HepG2 (cell line): ENCODE measurements around the gene CRYBB2. TPM values are rescaled to one million over a fixed set of nuclear protein-coding genes. Genes with fewer than 3 reads are reported as not detected.

Experiments
- ATAC-seq: fragments of 200-7000 bp; cut with Tn5 transposase; 3 replicates; pipeline ENCODE4 v1.9.1; 2020; ENCODE audit warnings: mild to moderate bottlenecking, moderate library complexity
- BruUV-seq: library from RNA; stranded (reverse); fragments of 400-500 nt; replicated peaks from 2 replicates; lab custom pipeline; 2021; lab: Mats Ljungman, UMichigan
- CTCF ChIA-PET: fragments of 300-600 bp; formaldehyde crosslinking; extraction: SDS; loops from one replicate; lab custom pipeline; 2021; ENCODE audit warnings: low total read pairs, inconsistent platforms, low intra/inter-chr PET ratio; lab: Yijun Ruan, JAX
- POLR2A ChIA-PET: fragments of 350-600 bp; sonication (Branson Sonifier 250); formaldehyde crosslinking; loops from one replicate; lab custom pipeline; 2020; ENCODE audit warnings: antibody characterized with exemption, inconsistent platforms; lab: Yijun Ruan, JAX
- DNase-seq: peaks from one replicate; pipeline ENCODE4 v3.0.0-alpha.2; 2015; ENCODE audit warnings: low spot score
- FAIRE-seq: peaks from 3 replicates; lab custom pipeline; 2011; peaks lifted over from hg19 to GRCh38; lab: Jason Lieb, UNC
- H2AFZ ChIP-seq: one replicate; pipeline ENCODE4 v1.6.1; 2011; ENCODE audit warnings: low read length, inconsistent platforms
- H3K27ac ChIP-seq: fragments of 300-600 bp; 3 replicates; pipeline ENCODE4 v1.8.0; 2011; ENCODE audit warnings: mixed run types, mild to moderate bottlenecking, mixed read lengths, low read length, inconsistent platforms; ENCODE audit not compliant: insufficient read depth; ENCODE audit errors: extremely low read length
- H3K27me3 ChIP-seq, 2 experiments: fragments of 200-600 bp in 1 of 2; 2 replicates in 1 of 2; 3 replicates in 1 of 2; pipeline versions ENCODE4 v1.6.0 to v1.8.0; 2011; ENCODE audit warnings: low read length in 2 of 2, mild to moderate bottlenecking in 2 of 2, moderate library complexity in 2 of 2, inconsistent platforms in 1 of 2; ENCODE audit not compliant: insufficient read depth in 2 of 2, control insufficient read depth in 1 of 2
- H3K36me3 ChIP-seq, 2 experiments: fragments of 200-600 bp in 1 of 2; replicated peaks in 1 of 2; 2 replicates in 1 of 2; 3 replicates in 1 of 2; pipeline versions ENCODE4 v1.5.1 to v1.8.0; 2011; ENCODE audit warnings: low read length in 2 of 2, inconsistent platforms in 1 of 2; ENCODE audit not compliant: insufficient read depth in 2 of 2, control insufficient read depth in 1 of 2
- H3K4me1 ChIP-seq: 2 replicates; pipeline ENCODE4 v1.5.1; 2012; ENCODE audit warnings: low read length, inconsistent platforms; ENCODE audit not compliant: insufficient read depth
- H3K4me2 ChIP-seq: 2 replicates; pipeline ENCODE4 v1.6.0; 2011; ENCODE audit warnings: low read depth, low read length, inconsistent platforms
- H3K4me3 ChIP-seq, 3 experiments: fragments of 200-600 bp in 1 of 3; sonication (generic), shearing (Covaris generic) in 1 of 3; replicated peaks in 1 of 3; 2 replicates each; pipeline ENCODE4 v1.5.1; 2011 to 2016; ENCODE audit warnings: low read length in 3 of 3, inconsistent platforms in 2 of 3, low read depth in 2 of 3, mild to moderate bottlenecking in 2 of 3, control low read depth in 1 of 3, mixed read lengths in 1 of 3; ENCODE audit not compliant: insufficient read depth in 1 of 3
- H3K79me2 ChIP-seq: one replicate; pipeline ENCODE4 v1.6.1; 2011; ENCODE audit warnings: low read length, inconsistent platforms; ENCODE audit not compliant: insufficient read depth
- H3K9ac ChIP-seq: 2 replicates; pipeline ENCODE4 v1.6.0; 2011; ENCODE audit warnings: mild to moderate bottlenecking, low read depth, low read length, inconsistent platforms; ENCODE audit not compliant: insufficient read depth
- H3K9me3 ChIP-seq: 2 replicates; pipeline ENCODE4 v1.5.1; 2012; ENCODE audit warnings: mild to moderate bottlenecking, low read length
- H4K20me1 ChIP-seq: 2 replicates; pipeline ENCODE4 v1.6.0; 2011; ENCODE audit warnings: inconsistent platforms, mild to moderate bottlenecking, low read length, moderate library complexity; ENCODE audit not compliant: insufficient read depth
- ATF4 ChIP-seq, 2 experiments: fragments of 450-650 bp in 1 of 2; sonication (generic) in 1 of 2; formaldehyde crosslinking; IDR thresholded peaks; 2 replicates each; pipeline versions ENCODE4 v1.5.0 to v1.8.0; 2020 to 2022; ENCODE audit warnings: mild to moderate bottlenecking in 1 of 2, missing genetic modification reagents in 1 of 2
- BHLHE40 ChIP-seq: IDR thresholded peaks from 2 replicates; pipeline ENCODE4 v1.6.1; 2011; ENCODE audit warnings: low read length, improper control_type of control experiment
- CREM ChIP-seq, 2 experiments: sonication (generic) in 1 of 2; formaldehyde crosslinking in 1 of 2; IDR thresholded peaks; 2 replicates each; pipeline versions ENCODE4 v1.4.0 to v1.6.1; 2016 to 2020; ENCODE audit warnings: antibody characterized with exemption in 1 of 2, mild to moderate bottlenecking in 1 of 2, missing genetic modification reagents in 1 of 2
- FOSL1 ChIP-seq: sonication (generic); formaldehyde crosslinking; IDR thresholded peaks from 2 replicates; pipeline ENCODE4 v1.9.0; 2021; ENCODE audit warnings: missing genetic modification reagents, borderline replicate concordance
- PAXIP1 ChIP-seq: sonication (generic); formaldehyde crosslinking; conservative IDR thresholded peaks from 2 replicates; pipeline ENCODE4 v1.4.0; 2020; ENCODE audit warnings: mild to moderate bottlenecking, missing genetic modification reagents, moderate library complexity
- RAD21 ChIP-seq: fragments of 450-650 bp; formaldehyde crosslinking; IDR thresholded peaks from 2 replicates; pipeline ENCODE4 v1.5.0; 2020; ENCODE audit warnings: mild to moderate bottlenecking
- SIX4 ChIP-seq: sonication (generic); formaldehyde crosslinking; IDR thresholded peaks from 2 replicates; pipeline ENCODE4 v1.4.0; 2020; ENCODE audit warnings: missing genetic modification reagents
- ZNF446 ChIP-seq: sonication (generic); formaldehyde crosslinking; IDR thresholded peaks from 2 replicates; pipeline ENCODE4 v1.5.0; 2020; ENCODE audit warnings: mild to moderate bottlenecking, missing genetic modification reagents
- WGBS: methylation state at CpG from one replicate; pipeline ENCODE4 v1.1.6; 2017; ENCODE audit warnings: low lambda C conversion rate; 5-methylcytosine and 5-hydroxymethylcytosine counted together
- in situ Hi-C: cut with HindIII; loops from 2 replicates; pipeline ENCODE4 v1.10.0; 2017; ENCODE audit warnings: low pct_unique_long_range_greater_than_20kb; ENCODE audit not compliant: extremely low pct_ligation_motif_present
- intact Hi-C: fragments of 100-400 bp; cut with micrococcal nuclease; formaldehyde crosslinking; loops from one replicate; pipeline ENCODE4 v1.10.0; 2022; ENCODE audit not compliant: unreplicated experiment
- polyA plus RNA-seq, 8 experiments: library from polyadenylated mRNA; depleted of rRNA in 3 of 8; stranded (reverse) in 7 of 8; unstranded in 1 of 8; fragments of >200 nt; fragmentation: Illumina TruSeq in 4 of 8; extraction: Trizol in 4 of 8; gene quantifications; 2 replicates each; pipeline versions ENCODE4 v1.2.1 to v1.2.3, GENCODE V29; 2011 to 2016; ENCODE audit warnings: low read depth in 4 of 8, missing spikeins in 1 of 8, mixed read lengths in 1 of 8; ENCODE audit not compliant: insufficient read depth in 1 of 8
- total RNA-seq, 5 experiments: library from RNA; depleted of rRNA; stranded (reverse); fragments of >200 nt; fragmentation: Illumina TruSeq; extraction: Trizol; gene quantifications; 2 replicates each; pipeline ENCODE4 v1.2.3, GENCODE V29; 2016; ENCODE audit warnings: low read depth in 1 of 5
- TF ChIP-seq, protein P1 (sequence below), 2 experiments: sonication (generic) in 1 of 2; formaldehyde crosslinking in 1 of 2; IDR thresholded peaks; 2 replicates each; pipeline versions ENCODE4 v1.4.0 to v1.6.1; 2016 to 2020; ENCODE audit warnings: borderline replicate concordance in 1 of 2, low read depth in 1 of 2, mild to moderate bottlenecking in 1 of 2, missing genetic modification reagents in 1 of 2

CRYBB2 gene
- total and polyA plus RNA-seq, 2 of the 13 experiments (the other 11 are each of a cell fraction or from before 2014, with no cell fraction given) = 0.11 to 0.18 TPM

DNA sequence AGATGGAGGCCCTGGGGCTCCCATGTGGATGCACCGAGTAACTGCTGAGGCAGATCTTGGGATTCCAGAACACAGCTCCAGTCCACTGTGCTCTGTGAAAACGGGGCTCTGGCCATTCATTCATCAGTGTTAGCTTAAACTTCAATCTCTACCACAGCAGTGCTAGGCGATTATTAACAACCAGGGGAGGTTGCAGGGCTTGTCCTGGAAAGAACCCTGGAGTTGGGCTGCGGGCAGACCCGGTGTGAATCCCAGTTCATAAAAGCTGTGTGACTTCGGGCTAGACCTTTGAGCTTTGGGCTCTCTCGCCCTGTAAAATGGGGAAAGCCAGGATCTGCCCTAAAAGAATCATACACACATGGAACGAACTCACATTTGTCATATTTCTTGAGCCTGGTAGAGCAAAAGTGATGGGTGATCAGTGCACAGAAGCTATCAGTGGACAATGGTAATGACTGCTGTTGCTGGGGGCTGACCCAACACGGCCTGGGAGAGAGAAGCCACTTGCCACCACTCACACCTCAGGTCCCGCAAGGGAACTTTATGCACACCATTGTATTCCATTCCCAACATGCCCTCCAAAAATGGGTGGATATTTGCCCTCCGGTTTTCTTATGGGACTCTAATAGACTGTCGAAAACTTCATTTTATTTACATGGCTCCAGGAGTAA lies 35.4 kb upstream of the CRYBB2 start:
- Histone ChIP-seq H4K20me1 (no peaks in the 10 kb centered on the region), H3K4me1 (peaks cover 45% of the 10 kb centered on the region), H3K4me3 (no peak overlapping the region), H3K36me3 (peaks cover 10 to 27% of the 10 kb centered on the region in 2 experiments), H2AFZ (no peak overlapping the region), H3K4me2 (peak overlapping the region; percentile 55), H3K27ac (peak overlapping the region; percentile 76), H3K79me2 (no peaks in the 10 kb centered on the region), H3K27me3 (no peaks in the 10 kb centered on the region), H3K9me3 (no peaks in the 10 kb centered on the region), H3K9ac (no peak overlapping the region)
- WGBS = 37% methylated on average over 12 of the region's 12 CpGs
- intact Hi-C loops = no loop called here
- CTCF ChIA-PET = no interaction called here
- in situ Hi-C loops = loop anchor here (25.0 kb wide), 1 partner anchor 247 kb away; the partner anchor contains the start of gene LHFPL7
- POLR2A ChIA-PET = interaction anchor here (0.8 to 1.1 kb wide), 2 partner anchors 71 to 73 kb away, joined by 3 to 4 read pairs; no protein-coding TSS in a partner anchor
- FAIRE-seq (peak; percentile 96), ATAC-seq (peak; percentile 98), DNase-seq (peak; percentile 69)
- no TSS peak for BruUV-seq
- TF ChIP-seq CREM (IDR thresholded peaks at IDR 0.05) (no peak), CREM (CRISPR knock-in tag; IDR thresholded peaks at IDR 0.05) (no peak), SIX4 (CRISPR knock-in tag) (no peak), FOSL1 (CRISPR knock-in tag) (no peak), PAXIP1 (CRISPR knock-in tag) (peak; percentile 73), ZNF446 (0 out of 2 replicates have a peak, but pooled peaks have one; percentile 29), ATF4 (CRISPR knock-in tag; IDR thresholded peaks at IDR 0.05) (no peak), RAD21 (peak; percentile 26; the same call in 1 of the 2 replicates), BHLHE40 (no peak)
- TF ChIP-seq, protein P1, sequence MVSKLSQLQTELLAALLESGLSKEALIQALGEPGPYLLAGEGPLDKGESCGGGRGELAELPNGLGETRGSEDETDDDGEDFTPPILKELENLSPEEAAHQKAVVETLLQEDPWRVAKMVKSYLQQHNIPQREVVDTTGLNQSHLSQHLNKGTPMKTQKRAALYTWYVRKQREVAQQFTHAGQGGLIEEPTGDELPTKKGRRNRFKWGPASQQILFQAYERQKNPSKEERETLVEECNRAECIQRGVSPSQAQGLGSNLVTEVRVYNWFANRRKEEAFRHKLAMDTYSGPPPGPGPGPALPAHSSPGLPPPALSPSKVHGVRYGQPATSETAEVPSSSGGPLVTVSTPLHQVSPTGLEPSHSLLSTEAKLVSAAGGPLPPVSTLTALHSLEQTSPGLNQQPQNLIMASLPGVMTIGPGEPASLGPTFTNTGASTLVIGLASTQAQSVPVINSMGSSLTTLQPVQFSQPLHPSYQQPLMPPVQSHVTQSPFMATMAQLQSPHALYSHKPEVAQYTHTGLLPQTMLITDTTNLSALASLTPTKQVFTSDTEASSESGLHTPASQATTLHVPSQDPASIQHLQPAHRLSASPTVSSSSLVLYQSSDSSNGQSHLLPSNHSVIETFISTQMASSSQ (IDR thresholded peaks at IDR 0.05; ENCODE audit: low read depth) = peak; percentile 47; the same call in 1 of the 2 replicates
- TF ChIP-seq, protein P1 (CRISPR knock-in tag; IDR thresholded peaks at IDR 0.05; ENCODE audit: borderline replicate concordance) = no peak
